Neural crest cell (in vitro differentiated cells): ENCODE data around the gene KRTAP9-9. TPM values are rescaled to one million over a fixed set of nuclear protein-coding genes. Genes with fewer than 3 reads are reported as not detected.
A peak's percentile ranks its signal among the peaks of the same experiment; 100 is the strongest.

Source experiments
- DNase-seq: peaks from one replicate; pipeline ENCODE4 v3.0.0; 2021; ENCODE audit warnings: low read depth, mixed read lengths, low spot score
- H3K27ac Mint-ChIP-seq: one replicate; pipeline ENCODE4 v1.8.0; 2021; ENCODE audit warnings: mild to moderate bottlenecking, mixed read lengths; ENCODE audit not compliant: unreplicated experiment
- H3K27me3 Mint-ChIP-seq: 2 replicates; pipeline ENCODE4 v1.8.0; 2021; ENCODE audit warnings: low read depth, mild to moderate bottlenecking, mixed read lengths
- H3K36me3 Mint-ChIP-seq: 2 replicates; pipeline ENCODE4 v1.8.0; 2021; ENCODE audit warnings: low read depth, mild to moderate bottlenecking, mixed read lengths
- H3K4me1 Mint-ChIP-seq: 2 replicates; pipeline ENCODE4 v1.8.0; 2021; ENCODE audit warnings: mixed read lengths
- H3K4me3 Mint-ChIP-seq: one replicate; pipeline ENCODE4 v1.8.0; 2021; ENCODE audit warnings: mild to moderate bottlenecking, mixed read lengths
- H3K9me3 Mint-ChIP-seq: 2 replicates; pipeline ENCODE4 v1.8.0; 2021; ENCODE audit warnings: mixed read lengths
- total RNA-seq: library from RNA; stranded (reverse); gene quantifications from 2 replicates; pipeline ENCODE4 v1.2.1, GENCODE V29; 2021
- TF ChIP-seq, protein P1 (sequence below): fragments of 200-600 bp; sonication (generic); conservative IDR thresholded peaks from 2 replicates; pipeline ENCODE4 v1.5.0; 2021; ENCODE audit warnings: antibody characterized with exemption, mild to moderate bottlenecking

KRTAP9-9 gene
- total RNA-seq, 1 donor from 2014 or later, result not detected

DNA sequence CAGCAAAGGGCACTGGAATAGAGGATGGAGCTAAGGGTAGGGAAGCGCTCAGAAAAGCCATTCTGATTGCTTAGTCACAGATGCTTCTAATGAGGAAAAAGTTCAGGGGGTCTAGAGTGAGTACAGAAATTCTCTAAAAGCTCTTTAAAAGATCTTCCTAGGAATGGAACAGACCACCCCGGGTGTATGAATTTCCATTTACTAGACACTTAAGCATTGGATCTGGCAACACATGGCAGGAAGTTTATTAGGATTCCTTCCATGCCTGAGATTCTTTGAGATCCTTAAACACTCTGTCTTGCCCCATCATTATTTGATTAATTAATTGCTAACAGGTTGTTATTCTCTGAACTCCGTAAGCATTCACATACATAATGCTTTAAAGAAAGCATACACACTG is 28.9 kb downstream of the KRTAP9-9 start:
- no peaks in the 10 kb centered on the region for H3K4me1 Mint-ChIP-seq
- H3K9me3 Mint-ChIP-seq, result no peaks in the 10 kb centered on the region
- peaks cover 28% of the 10 kb centered on the region for H3K27me3 Mint-ChIP-seq
- TF ChIP-seq, protein P1, sequence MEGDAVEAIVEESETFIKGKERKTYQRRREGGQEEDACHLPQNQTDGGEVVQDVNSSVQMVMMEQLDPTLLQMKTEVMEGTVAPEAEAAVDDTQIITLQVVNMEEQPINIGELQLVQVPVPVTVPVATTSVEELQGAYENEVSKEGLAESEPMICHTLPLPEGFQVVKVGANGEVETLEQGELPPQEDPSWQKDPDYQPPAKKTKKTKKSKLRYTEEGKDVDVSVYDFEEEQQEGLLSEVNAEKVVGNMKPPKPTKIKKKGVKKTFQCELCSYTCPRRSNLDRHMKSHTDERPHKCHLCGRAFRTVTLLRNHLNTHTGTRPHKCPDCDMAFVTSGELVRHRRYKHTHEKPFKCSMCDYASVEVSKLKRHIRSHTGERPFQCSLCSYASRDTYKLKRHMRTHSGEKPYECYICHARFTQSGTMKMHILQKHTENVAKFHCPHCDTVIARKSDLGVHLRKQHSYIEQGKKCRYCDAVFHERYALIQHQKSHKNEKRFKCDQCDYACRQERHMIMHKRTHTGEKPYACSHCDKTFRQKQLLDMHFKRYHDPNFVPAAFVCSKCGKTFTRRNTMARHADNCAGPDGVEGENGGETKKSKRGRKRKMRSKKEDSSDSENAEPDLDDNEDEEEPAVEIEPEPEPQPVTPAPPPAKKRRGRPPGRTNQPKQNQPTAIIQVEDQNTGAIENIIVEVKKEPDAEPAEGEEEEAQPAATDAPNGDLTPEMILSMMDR, result no peak
- H3K4me3 Mint-ChIP-seq, result no peak overlapping the region
- no peak overlapping the region for H3K27ac Mint-ChIP-seq
- no peaks in the 10 kb centered on the region for H3K36me3 Mint-ChIP-seq
- no peak for DNase-seq

DNA sequence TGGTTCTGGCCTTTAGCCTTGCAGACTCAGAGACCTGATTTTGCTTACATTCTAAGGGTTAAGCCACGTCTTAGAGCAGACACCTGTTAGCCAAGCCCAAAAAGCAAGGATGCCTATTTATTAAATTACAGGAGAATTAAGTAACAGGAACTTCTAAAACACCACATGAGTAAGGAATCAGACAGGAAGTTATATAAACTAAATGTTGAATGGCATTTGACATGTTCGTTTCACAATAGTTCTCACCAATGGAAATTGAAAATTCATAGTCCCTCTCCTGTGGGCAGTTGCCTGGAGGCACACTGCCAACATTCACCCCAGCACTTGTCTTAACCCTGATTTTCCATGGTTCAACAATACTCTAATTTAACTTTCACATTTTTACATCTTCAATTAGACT is 29.4 kb downstream of the KRTAP9-9 start:
- H3K4me1 Mint-ChIP-seq, result no peaks in the 10 kb centered on the region
- no peaks in the 10 kb centered on the region for H3K9me3 Mint-ChIP-seq
- no peak for DNase-seq
- H3K27ac Mint-ChIP-seq, result no peak overlapping the region
- H3K4me3 Mint-ChIP-seq, result no peak overlapping the region
- TF ChIP-seq, protein P1, result no peak
- H3K27me3 Mint-ChIP-seq, result peaks cover 23% of the 10 kb centered on the region
- no peaks in the 10 kb centered on the region for H3K36me3 Mint-ChIP-seq

DNA sequence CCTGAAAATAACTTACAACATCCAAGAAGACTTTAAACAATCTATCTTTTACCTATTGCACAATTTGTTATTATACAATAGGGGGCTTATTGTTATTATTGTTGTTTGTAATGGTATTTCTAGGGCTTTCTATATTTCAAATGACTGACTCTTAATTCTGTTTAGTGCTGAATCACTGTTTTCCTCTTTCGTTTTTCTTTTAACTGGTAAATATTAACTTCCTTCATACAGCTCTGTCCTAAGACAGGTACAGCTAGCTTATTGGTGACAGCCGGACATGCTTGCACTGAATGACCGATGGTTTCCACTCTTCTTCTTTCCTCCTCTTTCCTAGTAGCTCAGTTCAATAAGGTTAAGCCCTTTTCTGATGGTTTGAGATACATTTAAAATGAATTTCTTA is 31.9 kb downstream of the KRTAP9-9 start:
- TF ChIP-seq, protein P1, result no peak
- no peak for DNase-seq
- Mint-ChIP-seq H3K4me3 (no peak overlapping the region), H3K27me3 (peaks cover 10% of the 10 kb centered on the region), H3K27ac (no peak overlapping the region), H3K4me1 (no peaks in the 10 kb centered on the region), H3K36me3 (no peaks in the 10 kb centered on the region), H3K9me3 (no peaks in the 10 kb centered on the region)

DNA sequence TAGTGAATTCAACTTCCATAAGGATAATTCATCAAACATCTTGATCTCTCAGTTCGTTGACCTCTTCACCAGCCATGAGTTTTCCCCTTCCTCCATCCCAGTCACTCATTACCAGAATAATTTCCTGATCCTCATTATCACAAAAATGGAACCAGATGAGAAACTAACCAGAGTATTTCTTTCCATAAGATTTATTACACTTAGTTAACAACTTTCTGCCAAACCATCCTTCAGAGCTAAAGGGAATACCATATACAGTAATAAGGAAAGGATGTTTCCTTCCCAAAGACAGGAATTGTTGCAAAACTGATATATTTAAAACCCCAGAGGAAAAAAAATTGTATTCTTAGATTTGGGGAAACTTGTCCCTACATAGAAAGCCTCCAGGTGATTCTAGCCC is 38.8 kb downstream of the KRTAP9-9 start:
- TF ChIP-seq, protein P1, result no peak
- Mint-ChIP-seq H3K36me3 (no peaks in the 10 kb centered on the region), H3K4me1 (no peaks in the 10 kb centered on the region), H3K27me3 (no peaks in the 10 kb centered on the region), H3K4me3 (no peak overlapping the region), H3K27ac (peak overlapping the region; percentile 9), H3K9me3 (no peaks in the 10 kb centered on the region)
- DNase-seq, result no peak

DNA sequence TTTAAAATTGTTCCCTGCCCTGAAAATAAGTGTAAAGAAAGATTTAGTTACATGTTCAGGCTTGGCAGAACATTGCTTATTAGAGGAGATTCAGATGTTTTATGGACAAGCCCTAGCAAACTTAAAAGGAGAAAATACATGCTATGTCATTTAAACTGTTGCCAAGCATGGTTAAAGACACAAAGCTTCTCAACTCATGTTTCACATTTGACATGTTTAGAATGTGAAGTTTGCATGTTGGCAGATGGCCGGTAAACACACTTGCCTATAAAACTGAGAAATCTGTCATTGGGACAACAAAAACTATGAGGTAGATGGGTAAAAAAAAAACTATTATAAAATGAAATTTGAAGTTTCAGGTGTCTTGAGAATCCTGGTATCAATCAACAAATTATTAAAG is 41.7 kb downstream of the KRTAP9-9 start:
- H3K4me1 Mint-ChIP-seq, result no peaks in the 10 kb centered on the region
- H3K27ac Mint-ChIP-seq, result no peak overlapping the region
- peaks cover 8% of the 10 kb centered on the region for H3K9me3 Mint-ChIP-seq
- no peak overlapping the region for H3K4me3 Mint-ChIP-seq
- no peaks in the 10 kb centered on the region for H3K36me3 Mint-ChIP-seq
- TF ChIP-seq, protein P1, result no peak
- no peak for DNase-seq
- peaks cover 1% of the 10 kb centered on the region for H3K27me3 Mint-ChIP-seq
